GM19043 (cell line): ENCODE data around the gene PHACTR4.
"Not testable (repeated sequence)": the region's sequence is repeated elsewhere in the genome, so short reads cannot be mapped to it uniquely, and the experiment has no call there.

ENCODE experiments used
- ATAC-seq: cut with Tn5 transposase; IDR thresholded peaks from one replicate; pipeline ENCODE4 v1.9.1; 2021; ENCODE audit warnings: low read depth; ENCODE audit not compliant: unreplicated experiment

The PHACTR4 gene

DNA sequence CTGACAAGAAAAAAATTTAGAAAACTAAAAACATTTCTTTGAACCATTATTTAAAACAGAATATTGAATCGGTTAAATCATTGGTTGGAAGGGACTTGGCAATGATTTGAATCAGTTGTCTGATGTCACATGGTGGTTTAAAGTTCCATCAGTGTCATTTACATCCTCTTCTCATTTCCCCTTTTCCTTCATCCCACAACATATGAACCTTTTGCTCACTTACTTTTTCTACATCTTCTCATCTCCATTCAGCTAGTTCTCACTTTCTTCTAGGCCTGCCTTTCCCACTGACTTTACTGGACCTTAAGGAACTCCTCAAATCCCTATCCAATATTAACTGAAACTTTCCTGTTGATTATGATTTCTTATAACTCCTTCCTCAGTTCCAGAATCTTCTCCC is 58.5 kb downstream of the PHACTR4 start:
- no peak for ATAC-seq

DNA sequence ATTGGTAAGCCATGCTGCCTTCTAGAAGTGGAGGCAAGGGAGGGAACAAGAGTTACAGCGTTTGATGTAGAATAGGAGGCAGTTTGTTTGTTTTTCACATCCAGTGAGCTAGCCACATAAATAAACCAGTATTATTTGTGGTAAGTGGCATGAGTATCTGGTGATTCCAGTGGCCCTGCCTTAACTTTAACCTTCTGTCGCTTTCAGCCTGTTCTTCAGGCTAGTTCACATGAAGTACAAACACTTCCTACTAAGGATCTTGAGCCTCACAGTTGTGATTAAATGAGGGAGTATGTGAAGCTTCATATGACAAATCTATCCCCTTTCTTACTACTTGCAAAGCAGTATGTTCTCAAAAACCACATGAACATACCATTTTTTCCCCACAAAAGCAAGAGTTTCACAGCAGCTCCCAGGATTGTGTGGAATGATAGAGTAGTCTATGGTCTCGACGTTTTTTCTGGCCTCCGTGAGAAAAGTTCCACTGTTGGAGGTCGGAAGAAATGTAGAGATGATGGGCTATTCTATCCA is 59.5 kb downstream of the PHACTR4 start:
- no peak for ATAC-seq

DNA sequence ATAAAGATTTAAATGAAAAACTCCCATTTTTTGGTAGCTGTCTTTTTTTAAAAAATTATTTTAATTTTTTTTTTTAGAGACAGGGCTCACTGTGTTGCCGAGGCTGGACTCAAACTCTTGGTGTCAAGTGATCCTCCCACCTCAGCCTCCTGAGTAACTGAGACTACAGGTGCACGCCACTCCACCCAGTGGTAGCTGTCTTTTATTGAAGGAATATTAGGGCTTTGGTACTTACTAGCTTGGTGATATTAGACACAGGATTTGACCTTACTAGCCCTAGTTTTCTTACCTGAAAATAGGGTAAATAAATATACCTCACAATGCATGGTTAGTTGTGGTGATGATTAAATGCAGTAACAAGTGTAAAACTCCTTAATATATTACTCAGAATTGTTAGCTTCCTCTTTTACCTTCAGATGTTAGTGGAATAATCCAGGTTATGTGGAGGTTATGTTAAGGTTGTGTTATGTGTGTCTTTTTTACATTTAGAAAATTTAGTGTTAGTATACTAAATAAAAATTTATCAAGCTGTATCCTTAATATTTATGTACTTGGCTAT is 66.8 kb downstream of the PHACTR4 start:
- no peak for ATAC-seq

DNA sequence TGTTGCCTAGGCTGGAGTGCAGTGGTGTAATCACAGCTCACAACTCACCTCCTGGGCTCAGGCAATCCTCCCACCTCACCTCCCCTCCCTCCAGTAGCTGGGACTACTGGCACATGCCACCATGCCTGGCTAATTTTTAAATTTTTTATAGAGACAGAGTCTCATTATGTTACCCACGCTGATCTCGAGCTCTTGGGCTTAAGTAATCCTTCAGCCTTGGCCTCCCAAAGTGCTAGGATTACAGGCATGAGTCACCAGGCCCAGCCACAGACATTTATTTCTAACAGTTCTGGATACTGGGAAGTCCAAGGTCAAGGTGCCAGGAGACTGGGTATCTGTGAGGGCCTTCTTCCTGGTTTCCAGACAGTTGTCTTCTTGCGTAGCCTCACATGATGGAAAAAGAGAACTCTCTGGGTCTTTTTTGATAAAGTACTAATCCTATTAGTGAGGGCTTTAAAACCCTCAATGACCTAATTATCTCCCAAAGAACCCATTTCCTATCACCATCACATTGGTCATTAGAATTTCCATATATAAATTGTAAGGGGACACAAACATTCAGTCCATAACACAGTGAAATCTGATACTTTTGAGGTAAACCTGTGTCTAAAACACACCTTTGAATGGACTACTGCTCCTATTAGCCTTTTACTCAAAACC is 67.9 kb downstream of the PHACTR4 start:
- no peak for ATAC-seq

DNA sequence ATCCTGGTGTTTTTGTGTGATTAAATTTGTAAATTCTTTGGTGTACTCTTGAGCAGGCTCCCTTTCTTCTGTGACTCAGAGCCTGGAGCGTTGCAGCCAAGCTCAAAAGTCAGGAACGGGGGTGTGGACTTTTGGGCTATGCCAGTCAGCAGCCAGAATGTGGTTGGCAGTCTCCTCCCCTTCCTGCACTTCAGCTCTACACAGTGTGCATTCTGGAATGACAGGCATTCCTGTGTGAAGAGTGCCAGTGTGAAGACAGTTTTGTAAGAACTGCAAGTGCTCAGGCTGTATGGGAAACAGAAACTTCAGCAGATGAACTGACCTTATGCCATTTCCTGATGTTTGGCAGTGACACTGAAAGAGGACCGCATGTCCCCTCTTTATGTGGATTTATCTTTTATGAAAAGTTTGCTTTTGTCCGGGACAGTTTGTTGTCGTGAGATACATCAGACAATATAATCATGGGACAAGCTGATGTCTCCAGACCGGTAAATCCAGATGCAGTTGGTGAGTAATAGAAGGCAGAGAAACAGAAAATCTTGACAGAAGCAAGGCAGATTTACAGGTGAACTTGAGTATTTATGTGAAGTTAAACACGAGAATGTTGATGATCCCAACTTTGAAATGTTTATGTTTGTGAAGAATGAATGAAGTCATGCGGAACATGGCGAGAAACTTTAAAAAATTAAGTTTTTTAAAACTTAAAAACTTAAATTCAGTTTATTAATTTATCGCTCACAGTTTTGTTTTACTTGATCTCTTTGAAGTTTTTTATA is 68.6 kb downstream of the PHACTR4 start:
- no peak for ATAC-seq

DNA sequence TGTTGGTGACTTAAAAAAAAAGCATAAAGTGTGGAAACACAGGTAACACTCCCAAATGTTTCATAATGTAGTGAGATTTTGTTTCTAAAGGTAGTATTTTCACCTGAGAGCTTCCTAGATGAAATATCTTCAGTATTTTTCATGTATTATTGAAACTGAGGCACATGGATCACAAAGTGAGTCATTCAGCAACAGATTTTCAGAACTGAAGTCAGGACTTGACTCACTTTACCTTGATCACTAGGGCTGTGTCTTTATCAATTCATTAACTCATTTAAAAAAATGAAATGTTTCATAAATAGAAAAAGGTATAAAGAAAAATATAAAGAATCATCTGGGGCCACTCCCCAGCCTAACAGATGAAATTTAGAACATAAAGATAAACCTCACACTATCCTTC is 69.8 kb downstream of the PHACTR4 start:
- ATAC-seq: no peak

DNA sequence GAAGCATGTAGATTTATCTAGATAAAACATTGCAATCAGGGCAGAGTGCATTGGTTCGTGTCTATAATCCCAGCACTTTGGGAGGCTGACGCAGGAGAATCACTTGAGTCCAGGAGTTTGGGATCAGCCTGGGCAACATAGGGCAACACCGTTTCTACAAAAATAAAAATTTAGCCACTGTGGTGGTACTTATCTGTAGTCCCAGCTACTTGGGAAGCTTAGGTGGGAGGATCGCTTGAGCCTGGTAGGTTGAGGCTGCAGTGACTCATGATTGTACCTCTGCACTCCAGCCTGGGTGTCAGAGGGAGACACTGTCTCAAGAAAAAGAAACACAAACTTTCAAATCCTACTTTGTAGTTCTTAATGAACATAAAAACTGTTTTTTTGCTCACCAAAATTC is 72.1 kb downstream of the PHACTR4 start:
- ATAC-seq: no peak

DNA sequence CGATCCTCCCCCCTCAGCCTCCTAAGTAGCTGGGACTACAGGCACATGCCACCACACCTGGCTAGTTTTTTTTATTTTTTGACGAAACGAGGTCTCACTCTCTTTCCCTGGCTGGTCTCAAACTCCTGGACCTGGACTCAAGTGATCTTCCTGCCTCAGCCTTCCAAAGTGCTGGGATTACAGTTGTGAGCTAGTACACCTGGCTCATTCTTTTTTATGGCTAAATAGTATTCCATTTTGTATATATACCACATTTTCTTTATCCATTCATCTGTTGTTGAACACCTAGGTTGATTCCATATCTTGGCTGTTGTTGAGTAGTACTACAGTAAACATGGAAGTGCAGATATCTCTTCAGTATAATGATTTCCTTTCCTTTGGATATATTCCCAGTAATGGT is 74.0 kb downstream of the PHACTR4 start:
- no peak for ATAC-seq

DNA sequence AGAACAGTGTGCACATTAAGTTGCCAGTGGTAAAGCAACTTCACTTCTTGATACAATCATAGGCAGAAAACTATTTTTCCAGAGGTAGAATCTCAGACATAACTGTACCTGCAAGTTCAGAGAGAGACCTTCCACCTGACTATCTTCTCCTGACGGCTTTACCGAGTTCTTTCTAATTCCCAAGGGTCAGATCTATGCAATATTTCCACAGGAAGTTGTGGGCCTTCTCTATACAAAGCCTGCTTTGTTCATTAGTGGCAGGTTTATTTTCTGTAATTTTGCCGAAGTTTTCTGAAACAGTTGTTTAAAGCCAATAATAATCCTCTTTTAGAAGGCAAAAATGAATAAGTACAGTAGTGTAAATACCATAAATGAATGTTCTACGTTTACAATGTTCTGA is 78.1 kb downstream of the PHACTR4 start:
- ATAC-seq: no peak

DNA sequence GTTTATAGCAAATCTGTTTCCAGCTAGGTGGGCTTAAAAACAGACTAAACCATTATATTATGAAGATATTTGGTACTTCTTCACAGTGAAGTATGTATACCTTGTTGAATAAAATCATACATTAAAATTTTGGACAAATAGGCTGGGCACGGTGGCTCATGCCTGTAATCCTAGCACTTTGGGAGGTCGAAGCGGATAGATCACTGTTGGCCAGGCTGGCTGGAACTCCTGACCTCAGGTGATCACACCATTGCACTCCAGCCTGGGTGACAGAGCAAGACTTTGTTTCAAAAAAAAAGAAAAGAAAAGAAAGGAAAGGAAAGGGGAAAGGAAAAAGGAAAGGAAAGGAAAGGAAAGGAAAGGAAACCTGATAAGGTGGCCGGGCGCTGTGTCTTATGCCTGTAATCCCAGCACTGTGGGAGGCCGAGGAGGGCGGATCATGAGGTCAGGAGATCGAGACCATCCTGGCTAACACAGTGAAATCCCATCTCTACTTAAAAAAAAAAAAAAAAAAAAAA is 78.6 kb downstream of the PHACTR4 start:
- not testable (repeated sequence) for ATAC-seq

DNA sequence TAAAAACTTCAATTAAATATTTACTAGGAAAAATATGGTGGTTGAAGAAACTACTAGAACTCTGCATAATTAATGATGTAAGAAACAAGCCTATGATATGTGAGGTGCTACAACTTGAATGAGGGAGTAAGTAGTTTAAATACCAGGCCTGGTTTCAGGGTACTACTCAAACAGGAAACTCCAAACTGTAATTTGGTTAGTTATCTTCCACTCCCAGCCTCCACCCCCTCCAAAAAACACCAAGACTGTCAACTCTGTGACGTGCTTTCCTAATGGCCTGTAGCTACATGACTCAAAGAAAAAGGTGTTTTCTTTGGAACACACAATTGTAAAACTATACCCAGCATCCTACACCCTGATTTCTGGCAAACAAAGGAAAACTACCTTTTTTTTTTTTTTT is 80.4 kb downstream of the PHACTR4 start:
- no peak for ATAC-seq

DNA sequence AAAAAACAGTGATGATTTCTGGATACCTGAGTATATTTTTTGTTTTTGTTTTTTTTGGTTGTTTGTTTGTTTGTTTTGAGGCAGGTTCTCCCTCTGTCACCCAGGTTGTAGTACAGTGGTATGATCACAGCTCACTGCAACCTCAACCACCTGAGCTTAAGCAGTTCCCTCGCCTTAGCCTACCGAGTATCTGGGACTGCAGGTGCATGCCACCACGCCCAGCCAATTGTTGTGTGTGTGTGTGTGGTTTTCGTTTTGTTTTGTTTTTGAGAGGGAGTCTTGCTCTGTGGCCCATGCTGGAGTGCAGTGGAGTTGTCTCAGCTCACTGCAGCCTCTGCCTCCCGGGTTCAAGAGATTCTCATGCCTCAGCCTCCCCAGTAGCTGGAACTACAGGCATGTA is 81.0 kb downstream of the PHACTR4 start:
- no peak for ATAC-seq

DNA sequence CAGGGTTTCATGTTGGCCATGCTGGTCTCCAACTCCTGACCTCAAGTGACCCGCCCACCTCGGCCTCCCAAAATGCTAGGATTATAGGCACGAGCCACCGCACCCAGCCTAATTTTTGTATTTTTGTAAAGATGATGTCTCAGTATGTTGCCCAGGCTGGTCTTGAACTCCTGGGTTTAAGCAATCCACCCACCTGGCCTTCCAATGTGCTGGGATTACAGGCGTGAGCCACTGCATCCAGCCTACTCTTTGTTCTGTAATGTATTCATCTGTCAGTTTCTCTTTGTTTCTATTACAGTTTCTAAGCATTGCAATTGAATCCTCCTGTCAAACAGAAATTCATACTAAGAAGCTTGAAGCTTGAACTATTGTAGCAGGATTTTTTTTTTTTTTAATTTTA is 81.5 kb downstream of the PHACTR4 start:
- ATAC-seq: no peak

DNA sequence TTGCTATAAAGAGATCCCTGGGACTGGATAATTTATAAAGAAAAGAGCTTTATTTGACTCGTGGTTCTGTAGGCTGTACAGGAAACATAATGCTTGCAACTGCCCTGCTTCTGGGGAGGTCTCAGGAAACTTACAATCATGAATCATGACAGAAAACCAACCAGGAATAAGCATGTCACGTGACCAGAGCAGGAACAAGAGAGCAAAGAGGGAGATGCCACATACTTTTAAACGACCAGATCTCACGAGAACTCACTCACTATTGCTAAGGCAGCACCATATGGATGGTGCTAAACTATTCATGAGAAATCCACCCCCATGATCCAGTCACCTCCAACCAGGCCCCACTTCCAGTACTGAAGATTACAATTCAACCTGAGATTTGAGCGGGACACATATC is 86.5 kb downstream of the PHACTR4 start:
- no peak for ATAC-seq

DNA sequence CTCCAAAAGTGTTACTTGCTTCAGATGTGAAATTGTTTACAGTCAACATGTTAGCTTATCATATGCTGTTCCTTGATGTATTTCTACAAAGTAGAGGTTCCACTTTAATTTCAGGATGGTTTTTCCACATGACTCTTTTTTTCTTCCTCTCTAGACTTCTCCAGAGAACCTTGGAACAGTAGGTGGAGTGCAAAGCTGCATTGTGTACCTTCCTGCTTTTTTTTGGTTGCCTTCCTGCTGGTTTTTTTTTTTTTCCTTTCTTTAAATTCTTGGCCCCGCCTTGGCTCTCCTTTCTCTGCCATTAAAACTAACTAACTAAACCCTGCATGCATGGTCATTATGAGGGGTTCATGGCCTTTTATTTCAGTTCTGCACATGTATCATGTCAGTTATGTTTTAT is 88.1 kb downstream of the PHACTR4 start:
- no peak for ATAC-seq

DNA sequence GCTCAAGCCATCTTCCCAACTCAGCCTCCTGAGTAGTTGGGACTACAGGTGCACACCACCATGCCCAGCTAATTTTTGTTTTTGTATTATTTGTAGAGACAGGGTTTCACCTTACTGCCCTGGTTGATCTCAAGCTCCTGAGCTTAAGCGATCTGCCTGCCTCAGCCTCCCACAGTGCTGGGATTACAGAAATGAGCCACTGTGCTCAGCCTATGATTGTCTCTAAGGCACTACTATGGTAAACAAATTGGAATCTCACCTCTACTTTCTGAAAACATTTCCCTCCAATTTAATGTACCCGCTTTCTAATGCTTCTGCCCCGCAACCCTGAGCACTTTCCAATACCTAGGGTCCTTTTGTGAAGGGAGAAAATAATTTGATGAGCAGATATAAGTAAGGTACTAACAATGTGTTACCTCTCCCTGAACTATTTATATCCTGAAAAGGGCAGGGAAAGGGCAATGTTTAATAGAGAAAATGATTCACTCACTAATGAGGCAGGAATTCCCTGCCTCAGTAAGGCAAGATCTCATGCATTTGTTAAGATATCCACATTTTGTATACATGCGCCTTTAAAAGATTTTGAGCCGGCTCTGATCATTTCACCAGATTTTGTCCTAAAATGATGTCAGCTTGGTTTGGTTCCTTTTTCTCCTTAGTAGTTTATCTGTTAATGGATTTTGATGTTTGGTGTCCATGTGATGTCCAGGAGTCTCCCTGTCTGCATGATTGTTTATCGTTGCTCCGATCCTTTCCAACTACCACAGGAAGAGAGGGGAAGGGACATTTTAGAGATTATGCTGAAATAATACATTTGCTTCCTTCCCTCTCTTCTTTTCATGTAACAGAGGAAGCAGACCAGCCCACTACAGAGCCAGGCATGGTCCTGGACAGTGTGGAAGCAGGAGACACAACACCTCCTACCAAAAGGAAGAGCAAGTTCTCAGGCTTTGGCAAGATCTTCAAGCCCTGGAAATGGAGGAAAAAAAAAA is 89.0 kb downstream of the PHACTR4 start:
- ATAC-seq: no peak

DNA sequence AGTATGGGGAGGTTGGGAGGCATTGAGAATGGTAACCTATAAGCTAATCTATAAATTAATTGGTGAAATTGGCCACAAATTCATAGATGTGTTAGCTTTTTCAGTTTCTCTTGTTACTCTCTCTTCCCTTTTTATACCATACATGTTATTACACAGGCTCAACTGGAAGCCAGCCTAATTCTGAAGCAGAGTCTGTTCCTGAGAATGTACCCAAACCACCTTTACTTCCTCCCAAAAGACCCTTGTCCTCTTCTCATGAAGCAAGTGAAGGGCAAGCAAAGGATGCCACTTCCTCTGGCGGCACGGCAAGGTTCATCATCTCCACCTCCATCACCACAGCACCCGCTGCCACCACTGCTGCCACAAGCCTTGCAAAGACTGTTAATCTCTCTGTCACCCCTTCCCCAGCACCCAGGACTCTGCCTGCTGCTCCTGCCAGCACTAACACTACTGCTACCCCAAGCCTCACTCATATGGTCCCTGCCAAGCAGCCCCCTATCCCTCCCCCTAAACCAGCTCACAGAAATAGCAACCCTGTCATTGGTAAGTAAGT is 96.8 kb downstream of the PHACTR4 start:
- ATAC-seq: no peak

DNA sequence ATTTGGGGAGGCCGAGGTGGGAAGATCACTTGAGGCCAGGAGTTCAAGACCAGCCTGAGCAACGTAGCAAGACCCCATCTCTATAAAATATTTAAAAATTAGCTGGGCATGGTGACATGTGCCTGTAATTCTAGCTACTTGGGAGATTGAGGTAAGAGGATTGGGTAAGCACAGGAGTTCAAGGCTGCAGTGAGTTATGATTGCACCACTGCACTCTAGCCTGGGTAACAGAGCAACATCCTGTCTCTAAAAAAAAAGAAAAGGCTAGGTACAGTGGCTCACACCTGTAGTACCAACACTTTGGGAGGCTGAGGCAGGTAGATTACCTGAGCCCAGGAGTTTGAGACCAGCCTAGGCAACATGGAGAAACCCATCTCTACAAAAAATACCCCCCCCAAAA is 100.6 kb downstream of the PHACTR4 start:
- ATAC-seq: no peak

DNA sequence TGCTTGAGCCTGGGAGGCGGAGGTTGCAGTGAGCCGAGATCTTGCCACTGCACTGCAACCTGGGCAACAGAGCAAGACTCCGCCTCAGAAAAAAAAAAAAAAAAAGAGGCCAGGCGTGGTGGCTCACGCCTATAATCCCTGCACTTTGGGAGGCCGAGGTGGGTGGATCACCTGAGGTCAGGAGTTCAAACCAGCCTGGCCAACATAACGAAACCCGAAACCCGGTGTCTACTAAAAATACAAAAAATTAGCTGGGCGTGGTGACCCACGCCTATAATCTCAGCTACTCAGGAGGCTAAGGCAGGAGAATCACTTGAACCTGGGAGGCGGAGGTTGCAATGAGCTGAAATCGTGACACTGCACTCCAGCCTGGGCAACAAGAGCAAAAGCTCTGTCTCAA is 110.0 kb downstream of the PHACTR4 start:
- ATAC-seq: not testable (repeated sequence)

DNA sequence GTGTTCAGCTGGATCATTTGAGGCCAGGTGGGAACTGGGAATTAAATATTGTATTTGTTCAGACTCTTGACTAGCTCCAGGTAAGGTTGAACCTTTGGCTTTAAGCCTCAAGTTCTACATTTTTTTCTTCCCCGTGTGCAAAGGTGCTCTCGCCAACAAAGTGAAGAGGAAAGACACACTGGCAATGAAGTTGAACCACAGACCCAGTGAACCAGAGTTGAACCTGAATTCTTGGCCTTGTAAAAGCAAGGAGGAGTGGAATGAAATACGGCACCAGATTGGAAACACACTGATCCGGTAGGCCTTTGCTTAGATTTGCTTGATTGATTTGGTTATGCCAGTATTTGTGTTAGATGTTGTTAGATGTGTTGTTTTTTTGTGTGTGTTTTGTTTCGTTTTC is 110.8 kb downstream of the PHACTR4 start:
- ATAC-seq: no peak
